Measurements from ENCODE around the gene NKAIN1. TPM values are rescaled to one million over a fixed set of nuclear protein-coding genes. Genes with fewer than 3 reads are reported as not detected.

The NKAIN1 gene
- total RNA-seq, 5 donors from 2014 or later (not counting 1 experiment from before 2014, with no cell fraction given) = 0.13 TPM; not detected in 4

- no peaks in the 10 kb centered on the region for H3K36me3 ChIP-seq (ENCODE audit: control insufficient read depth in 2 of 2, extremely low read depth in 1 of 2, insufficient read depth in 1 of 2, low read length in 1 of 2)
- peaks cover 0 to 3% of the 10 kb centered on the region in 2 experiments for H3K4me1 ChIP-seq (ENCODE audit: control insufficient read depth in 1 of 2, extremely low read depth in 1 of 2, insufficient read depth in 2 of 2, low read length in 2 of 2)
- no peak overlapping the region for H3K27ac ChIP-seq (ENCODE audit: low read length)
- peak overlapping the region in 1 of 3 donors; percentile 20 for H3K4me3 Mint-ChIP-seq
- ChIA-PET CTCF (interaction anchor here in 1 of 2 donors (0.6 to 1.3 kb wide), 5 partner anchors 32 to 710 kb away, joined by 3 to 5 read pairs (median 4); partner anchors contain the start of genes SNRNP40 and ZCCHC17), POLR2A (no interaction called here)
- H3K4me1 Mint-ChIP-seq = peaks cover 2 to 11% (median 4%) of the 10 kb centered on the region in 3 donors
- no peak overlapping the region for H3K27ac Mint-ChIP-seq
- H3K36me3 Mint-ChIP-seq = no peaks in the 10 kb centered on the region
- H3K9me3 Mint-ChIP-seq = no peaks in the 10 kb centered on the region
- no peak overlapping the region for H3K4me3 ChIP-seq (ENCODE audit: control insufficient read depth in 1 of 2, extremely low read depth in 1 of 2, low read length in 1 of 2)
- peaks cover 0 to 18% of the 10 kb centered on the region in 2 experiments for H3K27me3 ChIP-seq (replicated peaks in 1 of 2; ENCODE audit: control insufficient read depth in 2 of 2, extremely low read depth in 1 of 2, insufficient read depth in 2 of 2, low read length in 1 of 2)
- H3K27me3 Mint-ChIP-seq = peaks cover 5 to 7% of the 10 kb centered on the region in 2 donors
- no peaks in the 10 kb centered on the region for H3K9me3 ChIP-seq
- DNase-seq (no peak), ATAC-seq (replicated peaks in 1 of 4) (no peak)
- WGBS (ENCODE audit: insufficient coverage) = 92% methylated on average over 3 of the region's 5 CpGs
Observed at GRCh38 chr1:31161571-31161970, 78.1 kb downstream of the NKAIN1 start.

- Histone ChIP-seq H3K4me3 (ENCODE audit: control insufficient read depth in 1 of 2, extremely low read depth in 1 of 2, low read length in 1 of 2) (no peak overlapping the region), H3K4me1 (ENCODE audit: control insufficient read depth in 1 of 2, extremely low read depth in 1 of 2, insufficient read depth in 2 of 2, low read length in 2 of 2) (peaks cover 5 to 15% of the 10 kb centered on the region in 2 experiments), H3K9me3 (no peaks in the 10 kb centered on the region), H3K27ac (ENCODE audit: low read length) (no peak overlapping the region), H3K36me3 (ENCODE audit: control insufficient read depth in 2 of 2, extremely low read depth in 1 of 2, insufficient read depth in 1 of 2, low read length in 1 of 2) (no peaks in the 10 kb centered on the region), H3K27me3 (replicated peaks in 1 of 2; ENCODE audit: control insufficient read depth in 2 of 2, extremely low read depth in 1 of 2, insufficient read depth in 2 of 2, low read length in 1 of 2) (peaks cover 0 to 15% of the 10 kb centered on the region in 2 experiments)
- WGBS (ENCODE audit: insufficient coverage) = 74% methylated on average over 7 of the region's 9 CpGs
- H3K27ac Mint-ChIP-seq = no peak overlapping the region
- peaks cover 4 to 5% of the 10 kb centered on the region in 2 donors for H3K27me3 Mint-ChIP-seq
- no peaks in the 10 kb centered on the region for H3K36me3 Mint-ChIP-seq
- ChIA-PET CTCF (interaction anchor here in 1 of 2 donors (0.6 kb wide), 1 partner anchor 22 kb away, joined by 3 read pairs; no protein-coding TSS in a partner anchor), POLR2A (no interaction called here)
- H3K4me3 Mint-ChIP-seq = no peak overlapping the region
- H3K4me1 Mint-ChIP-seq = peaks cover 8 to 18% (median 10%) of the 10 kb centered on the region in 3 donors
- DNase-seq (no peak), ATAC-seq (replicated peaks in 1 of 4) (no peak)
- no peaks in the 10 kb centered on the region for H3K9me3 Mint-ChIP-seq
Observed at GRCh38 chr1:31159869-31160611, 79.6 kb downstream of the NKAIN1 start.

GRCh38 chr1:31159323-31159722, 80.4 kb downstream of the NKAIN1 start:
- DNase-seq = no peak
- Mint-ChIP-seq H3K27ac (no peak overlapping the region), H3K4me3 (no peak overlapping the region), H3K36me3 (no peaks in the 10 kb centered on the region), H3K27me3 (peaks cover 4 to 5% of the 10 kb centered on the region in 2 donors), H3K4me1 (peaks cover 9 to 18% (median 12%) of the 10 kb centered on the region in 3 donors), H3K9me3 (no peaks in the 10 kb centered on the region)
- peaks cover 0 to 15% of the 10 kb centered on the region in 2 experiments for H3K27me3 ChIP-seq (replicated peaks in 1 of 2; ENCODE audit: control insufficient read depth in 2 of 2, extremely low read depth in 1 of 2, insufficient read depth in 2 of 2, low read length in 1 of 2)
- ChIA-PET CTCF (no interaction called here), POLR2A (no interaction called here)
- no peaks in the 10 kb centered on the region for H3K36me3 ChIP-seq (ENCODE audit: control insufficient read depth in 2 of 2, extremely low read depth in 1 of 2, insufficient read depth in 1 of 2, low read length in 1 of 2)
- H3K9me3 ChIP-seq = no peaks in the 10 kb centered on the region
- peaks cover 5 to 19% of the 10 kb centered on the region in 2 experiments for H3K4me1 ChIP-seq (ENCODE audit: control insufficient read depth in 1 of 2, extremely low read depth in 1 of 2, insufficient read depth in 2 of 2, low read length in 2 of 2)
- no CpG with 5 or more reads among the region's 2 CpGs for WGBS (ENCODE audit: insufficient coverage)
- H3K27ac ChIP-seq (ENCODE audit: low read length) = no peak overlapping the region
- ATAC-seq (replicated peaks in 1 of 4) = no peak
- H3K4me3 ChIP-seq (ENCODE audit: control insufficient read depth in 1 of 2, extremely low read depth in 1 of 2, low read length in 1 of 2) = no peak overlapping the region

- CTCF ChIA-PET = interaction anchor here in 1 of 2 donors (0.5 kb wide), 1 partner anchor 10 kb away, joined by 3 read pairs; no protein-coding TSS in a partner anchor
- Mint-ChIP-seq H3K4me1 (peaks cover 7 to 13% (median 12%) of the 10 kb centered on the region in 3 donors), H3K27me3 (no peaks in the 10 kb centered on the region), H3K36me3 (no peaks in the 10 kb centered on the region), H3K4me3 (peak overlapping the region; percentile 80 to 85 (median 83)), H3K9me3 (no peaks in the 10 kb centered on the region), H3K27ac (peak overlapping the region in 1 of 2 donors; percentile 58)
- Histone ChIP-seq H3K36me3 (ENCODE audit: control insufficient read depth in 2 of 2, extremely low read depth in 1 of 2, insufficient read depth in 1 of 2, low read length in 1 of 2) (no peaks in the 10 kb centered on the region), H3K4me1 (ENCODE audit: control insufficient read depth in 1 of 2, extremely low read depth in 1 of 2, insufficient read depth in 2 of 2, low read length in 2 of 2) (peaks cover 5 to 16% of the 10 kb centered on the region in 2 experiments), H3K9me3 (no peaks in the 10 kb centered on the region), H3K27ac (ENCODE audit: low read length) (no peak overlapping the region), H3K4me3 (ENCODE audit: control insufficient read depth in 1 of 2, extremely low read depth in 1 of 2, low read length in 1 of 2) (peak overlapping the region; percentile 55 to 68), H3K27me3 (replicated peaks in 1 of 2; ENCODE audit: control insufficient read depth in 2 of 2, extremely low read depth in 1 of 2, insufficient read depth in 2 of 2, low read length in 1 of 2) (peaks cover 0 to 4% of the 10 kb centered on the region in 2 experiments)
- ATAC-seq (replicated peaks in 1 of 4) = peak; percentile 82 to 85 (median 83)
- POLR2A ChIA-PET = no interaction called here
- peak in 34 of 35 experiments; percentile 7 to 68 (median 24) for DNase-seq
- WGBS (ENCODE audit: insufficient coverage) = under 1% methylated on average over 37 of the region's 46 CpGs
Observed at GRCh38 chr1:31155216-31155806, 84.4 kb downstream of the NKAIN1 start.

GRCh38 chr1:31154632-31155215, 85.0 kb downstream of the NKAIN1 start:
- H3K4me1 ChIP-seq (ENCODE audit: control insufficient read depth in 1 of 2, extremely low read depth in 1 of 2, insufficient read depth in 2 of 2, low read length in 2 of 2) = peaks cover 5 to 16% of the 10 kb centered on the region in 2 experiments
- ChIA-PET POLR2A (no interaction called here), CTCF (interaction anchor here in 1 of 2 donors (0.5 kb wide), 1 partner anchor 9 kb away, joined by 3 read pairs; no protein-coding TSS in a partner anchor)
- peak overlapping the region; percentile 29 for H3K27ac ChIP-seq (ENCODE audit: low read length)
- H3K27me3 Mint-ChIP-seq = no peaks in the 10 kb centered on the region
- DNase-seq (peak; percentile 3 to 76 (median 38)), ATAC-seq (replicated peaks in 1 of 4) (peak; percentile 77 to 85 (median 80))
- H3K36me3 Mint-ChIP-seq = no peaks in the 10 kb centered on the region
- no peaks in the 10 kb centered on the region for H3K9me3 Mint-ChIP-seq
- 12% methylated on average over 13 of the region's 51 CpGs for WGBS (ENCODE audit: insufficient coverage)
- no peaks in the 10 kb centered on the region for H3K36me3 ChIP-seq (ENCODE audit: control insufficient read depth in 2 of 2, extremely low read depth in 1 of 2, insufficient read depth in 1 of 2, low read length in 1 of 2)
- H3K4me3 Mint-ChIP-seq = peak overlapping the region; percentile 80 to 85 (median 83)
- H3K27me3 ChIP-seq (replicated peaks in 1 of 2; ENCODE audit: control insufficient read depth in 2 of 2, extremely low read depth in 1 of 2, insufficient read depth in 2 of 2, low read length in 1 of 2) = no peaks in the 10 kb centered on the region
- peak overlapping the region; percentile 49 to 55 for H3K4me3 ChIP-seq (ENCODE audit: control insufficient read depth in 1 of 2, extremely low read depth in 1 of 2, low read length in 1 of 2)
- H3K27ac Mint-ChIP-seq = peak overlapping the region; percentile 28 to 64
- no peaks in the 10 kb centered on the region for H3K9me3 ChIP-seq
- peaks cover 7 to 13% (median 12%) of the 10 kb centered on the region in 3 donors for H3K4me1 Mint-ChIP-seq
